GM10248 (cell line): ENCODE data around the gene NDUFA7.

Source experiments
- CTCF ChIA-PET: fragments of 300-600 bp; sonication (Branson Sonifier 250); formaldehyde crosslinking; extraction: SDS; loops from one replicate; lab custom pipeline; 2021; ENCODE audit warnings: antibody characterized with exemption; lab: Yijun Ruan, JAX
- POLR2A ChIA-PET: fragments of 350-650 bp; sonication (Branson Sonifier 250); formaldehyde crosslinking; extraction: SDS; loops from one replicate; lab custom pipeline; 2020; ENCODE audit warnings: antibody characterized with exemption; lab: Yijun Ruan, JAX
- DNase-seq: peaks from one replicate; pipeline ENCODE4 v3.0.0; 2012; ENCODE audit errors: extremely low spot score
- TF ChIP-seq, protein P1 (sequence below): IDR thresholded peaks from 2 replicates; pipeline ENCODE4 v1.5.1; 2012; ENCODE audit warnings: mild to moderate bottlenecking, low read depth; ENCODE audit errors: extremely low read depth, missing control alignments, control extremely low read depth

Gene NDUFA7

DNA sequence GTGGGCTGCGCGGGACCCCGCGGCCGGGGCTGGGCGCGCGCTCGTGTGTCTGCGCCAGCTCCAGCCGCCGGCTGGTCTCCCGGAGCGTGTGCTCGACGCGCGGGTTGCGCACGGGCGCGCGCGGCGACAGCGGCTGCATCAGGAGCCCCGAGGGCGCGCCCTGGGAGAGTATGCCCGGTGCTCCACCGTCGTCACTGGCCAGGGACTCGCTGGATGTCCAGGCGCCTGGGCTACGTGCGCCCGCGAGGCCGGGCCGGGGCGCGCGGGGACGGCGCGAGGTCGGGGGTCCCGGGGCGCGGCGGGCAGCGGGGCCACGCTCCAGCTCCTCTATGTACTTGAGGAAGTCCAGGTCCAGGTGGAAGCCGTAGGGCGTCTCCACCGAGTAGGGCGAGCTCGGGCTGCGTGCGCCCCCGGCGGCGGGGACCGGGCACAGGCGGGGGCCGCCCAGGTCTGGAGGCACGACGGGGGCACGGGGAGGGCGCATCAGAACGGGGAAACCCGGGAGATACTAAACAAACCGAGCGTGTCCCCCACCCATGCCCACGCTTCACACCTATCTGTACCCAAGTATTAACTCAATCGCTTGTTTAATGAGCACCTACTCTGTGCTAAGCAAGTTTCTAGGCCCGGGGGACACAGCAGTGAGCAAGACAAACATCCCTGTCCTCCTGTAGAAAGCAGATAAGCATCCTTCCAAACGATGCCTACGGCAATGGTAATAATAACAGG lies 14.3 kb upstream of the NDUFA7 start:
- peak; percentile 37 for DNase-seq

DNA sequence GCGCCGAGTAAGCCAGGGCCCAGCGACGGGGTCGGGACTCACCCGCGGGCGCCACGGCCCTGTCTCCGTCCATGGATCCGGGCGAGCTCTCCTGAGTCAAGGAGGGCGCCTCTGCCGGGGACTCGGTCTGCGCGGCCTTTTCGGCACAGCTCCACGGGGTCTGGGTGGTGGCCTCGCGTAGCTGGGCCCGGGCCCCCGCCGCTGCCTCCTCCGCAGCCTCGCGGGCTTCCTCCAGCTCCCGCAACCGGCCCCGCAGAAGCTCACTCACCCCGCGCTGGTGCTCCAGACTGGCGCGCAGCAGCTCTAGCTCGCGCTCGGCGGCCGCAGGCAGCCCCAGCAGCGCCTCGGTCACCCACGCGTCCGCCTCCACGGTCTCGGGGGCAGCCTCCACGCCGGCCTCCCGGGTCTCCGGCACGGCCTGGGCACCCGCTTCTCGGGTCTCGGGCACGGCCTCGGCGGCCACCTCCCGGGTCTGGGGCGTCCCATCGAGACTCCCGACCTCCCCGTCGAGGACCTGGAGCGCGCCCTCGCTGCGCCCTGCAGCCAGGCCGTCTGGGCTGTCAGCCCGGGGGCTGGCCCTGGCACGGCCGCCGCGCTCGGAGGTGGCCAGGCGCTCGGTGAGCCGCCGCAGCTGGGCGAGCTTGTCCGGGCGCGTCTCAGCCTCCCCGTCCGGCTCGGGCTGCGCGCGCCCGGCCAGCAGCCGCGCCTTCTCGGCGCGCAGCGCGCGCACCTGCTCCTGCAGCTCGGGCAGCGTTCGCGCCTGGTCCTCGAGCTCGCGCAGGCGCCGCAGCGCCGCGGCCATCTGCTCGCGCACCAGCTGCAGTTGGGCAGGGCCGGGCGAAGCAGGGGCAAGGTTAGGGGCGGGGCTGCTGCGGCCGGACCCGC lies 13.5 kb upstream of the NDUFA7 start:
- POLR2A ChIA-PET, result interaction anchor here (0.5 to 2.1 kb wide), 3 partner anchors 10 to 13 kb away, joined by 3 to 16 read pairs (median 3); partner anchors contain the start of gene RPS28
- TF ChIP-seq, protein P1, sequence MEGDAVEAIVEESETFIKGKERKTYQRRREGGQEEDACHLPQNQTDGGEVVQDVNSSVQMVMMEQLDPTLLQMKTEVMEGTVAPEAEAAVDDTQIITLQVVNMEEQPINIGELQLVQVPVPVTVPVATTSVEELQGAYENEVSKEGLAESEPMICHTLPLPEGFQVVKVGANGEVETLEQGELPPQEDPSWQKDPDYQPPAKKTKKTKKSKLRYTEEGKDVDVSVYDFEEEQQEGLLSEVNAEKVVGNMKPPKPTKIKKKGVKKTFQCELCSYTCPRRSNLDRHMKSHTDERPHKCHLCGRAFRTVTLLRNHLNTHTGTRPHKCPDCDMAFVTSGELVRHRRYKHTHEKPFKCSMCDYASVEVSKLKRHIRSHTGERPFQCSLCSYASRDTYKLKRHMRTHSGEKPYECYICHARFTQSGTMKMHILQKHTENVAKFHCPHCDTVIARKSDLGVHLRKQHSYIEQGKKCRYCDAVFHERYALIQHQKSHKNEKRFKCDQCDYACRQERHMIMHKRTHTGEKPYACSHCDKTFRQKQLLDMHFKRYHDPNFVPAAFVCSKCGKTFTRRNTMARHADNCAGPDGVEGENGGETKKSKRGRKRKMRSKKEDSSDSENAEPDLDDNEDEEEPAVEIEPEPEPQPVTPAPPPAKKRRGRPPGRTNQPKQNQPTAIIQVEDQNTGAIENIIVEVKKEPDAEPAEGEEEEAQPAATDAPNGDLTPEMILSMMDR, result no peak
- DNase-seq, result peak; percentile 62
- CTCF ChIA-PET, result interaction anchor here (1.4 to 2.2 kb wide), 2 partner anchors 11 to 19 kb away, joined by 4 to 17 read pairs; no protein-coding TSS in a partner anchor

More for the DNA sequence above, 14.3 kb upstream of the NDUFA7 start:
- ChIA-PET CTCF (interaction anchor here (2.2 kb wide), 1 partner anchor 18 kb away, joined by 17 read pairs; no protein-coding TSS in a partner anchor), POLR2A (interaction anchor here (0.8 to 2.1 kb wide), 2 partner anchors 12 to 14 kb away, joined by 3 to 16 read pairs; partner anchors contain the start of gene RPS28)
- TF ChIP-seq, protein P1, result no peak

DNA sequence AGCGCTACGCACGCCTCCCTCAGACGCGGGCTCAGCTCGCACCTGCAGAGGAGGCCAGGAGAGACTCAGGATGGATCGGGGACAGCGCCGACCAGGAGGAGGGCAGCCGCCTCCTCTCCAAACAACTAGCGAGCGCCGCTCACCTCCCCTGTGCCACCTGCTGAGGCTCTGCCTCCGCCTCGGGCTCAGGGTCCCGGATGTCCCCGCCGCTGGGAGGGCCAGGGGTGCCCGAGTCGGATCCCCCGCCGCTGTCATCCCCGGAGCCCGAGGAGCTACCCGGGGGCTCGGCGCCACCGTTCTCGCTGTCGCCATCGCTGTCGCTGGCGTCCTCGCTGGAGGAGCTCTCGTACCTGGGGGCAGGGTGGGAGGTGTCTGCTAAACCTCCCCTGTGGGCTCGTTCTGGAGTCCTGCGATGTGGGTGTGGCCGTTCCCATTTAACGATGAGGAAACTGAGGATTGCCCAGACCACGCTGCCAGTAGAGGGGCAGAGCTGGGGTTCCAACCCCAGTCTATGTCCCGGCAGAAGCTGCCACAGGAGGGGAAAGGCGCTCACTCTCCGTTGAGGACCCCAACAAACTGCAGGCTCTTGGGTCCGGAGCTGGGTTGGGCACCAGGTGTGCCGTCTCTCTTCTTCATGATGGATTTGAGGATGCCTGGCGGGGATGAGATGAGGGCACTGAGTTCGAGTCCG lies 12.7 kb upstream of the NDUFA7 start:
- TF ChIP-seq, protein P1, result no peak
- ChIA-PET POLR2A (interaction anchor here (2.1 kb wide), 1 partner anchor 11 kb away, joined by 16 read pairs; no protein-coding TSS in a partner anchor), CTCF (interaction anchor here (1.4 to 2.2 kb wide), 2 partner anchors 10 to 20 kb away, joined by 4 to 17 read pairs; no protein-coding TSS in a partner anchor)
- DNase-seq, result no peak

DNA sequence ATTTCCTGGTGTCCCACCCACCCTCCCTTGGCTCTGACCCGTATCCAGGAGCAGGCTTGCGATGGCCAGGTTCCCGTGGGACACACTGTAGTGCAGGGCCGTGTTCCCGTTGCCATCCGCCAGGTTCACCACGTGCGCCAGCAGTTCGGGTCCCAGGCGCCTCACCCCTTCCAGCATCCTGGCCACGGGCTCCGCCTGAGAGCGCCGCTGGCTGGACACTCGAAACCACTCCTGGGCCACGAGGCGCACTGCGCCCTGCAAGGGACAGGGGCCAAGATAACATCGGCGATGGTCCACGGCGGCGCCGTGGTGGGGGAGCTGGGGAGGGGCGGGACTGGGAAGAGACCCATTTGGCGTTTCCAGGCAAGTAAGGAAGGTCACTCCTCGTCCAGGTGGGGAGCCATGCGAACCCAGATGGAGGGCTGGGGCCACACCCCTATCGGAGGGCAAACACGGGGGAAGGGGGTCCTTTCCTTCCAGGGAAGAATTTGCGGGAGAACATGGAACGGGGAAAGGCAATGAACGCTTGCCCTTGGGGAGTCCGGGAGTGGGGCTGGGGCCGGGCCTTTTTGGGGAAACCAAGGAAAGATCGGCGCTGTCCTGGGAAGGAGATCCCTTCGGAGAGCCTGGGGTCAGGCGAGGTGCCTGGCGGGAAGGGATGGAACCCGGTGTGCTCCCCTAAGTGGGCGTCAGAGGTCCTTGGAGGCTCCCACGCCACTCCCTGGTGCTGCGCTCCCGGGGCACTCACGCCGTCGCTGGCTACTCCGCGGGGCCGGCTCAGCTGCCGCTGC lies 12.0 kb upstream of the NDUFA7 start:
- TF ChIP-seq, protein P1, result no peak
- CTCF ChIA-PET, result interaction anchor here (2.2 kb wide), 1 partner anchor 21 kb away, joined by 17 read pairs; no protein-coding TSS in a partner anchor
- POLR2A ChIA-PET, result no interaction called here
- DNase-seq, result no peak

DNA sequence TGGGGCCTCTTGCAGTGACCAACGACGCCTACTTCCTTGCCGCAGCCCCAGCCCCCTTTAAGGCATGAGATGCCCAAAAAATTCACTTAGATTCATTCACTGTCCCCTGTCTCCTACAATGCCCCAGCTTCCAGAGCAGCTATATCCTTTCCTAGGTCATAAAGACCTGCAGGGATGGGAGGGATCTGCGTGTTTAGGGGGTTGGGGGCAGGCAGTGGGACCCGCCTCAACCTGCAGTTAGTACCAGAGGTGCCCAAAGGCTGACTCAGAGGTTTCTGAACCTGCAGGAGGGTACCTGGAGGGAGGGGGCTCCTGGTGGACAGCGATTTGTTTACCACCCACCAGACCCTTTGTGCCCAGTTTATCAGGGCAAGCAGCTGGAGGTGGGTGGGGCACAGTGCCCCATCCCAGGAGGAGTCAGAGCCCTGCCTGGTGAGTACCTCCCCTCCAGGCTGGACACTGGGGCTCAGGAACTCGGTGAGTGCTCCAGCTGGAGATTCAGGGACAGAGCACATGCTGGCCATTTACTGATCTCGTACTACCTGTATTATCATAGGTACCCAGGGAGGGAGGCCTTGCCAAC lies 10.2 kb upstream of the NDUFA7 start:
- DNase-seq, result no peak
- ChIA-PET CTCF (interaction anchor here (4.3 kb wide), 1 partner anchor 23 kb away, joined by 27 read pairs; no protein-coding TSS in a partner anchor), POLR2A (no interaction called here)
- TF ChIP-seq, protein P1, result no peak
